Stimulated activated CD4-positive, alpha-beta T cell treated with anti-CD3 and anti-CD28 coated beads, Interleukin-15, amount 100 ng/mL, for 1 hour (primary cell): Measurements from ENCODE around the gene RIMBP2.
"Not testable (repeated sequence)": the region's sequence is repeated elsewhere in the genome, so short reads cannot be mapped to it uniquely, and the experiment has no call there.

Experiments
- DNase-seq, 2 donors: peaks; one replicate each; pipeline ENCODE4 v3.0.0-alpha.2; 2020; ENCODE audit warnings: low read depth in 1 of 2, low spot score in 1 of 2

RIMBP2 gene

DNA sequence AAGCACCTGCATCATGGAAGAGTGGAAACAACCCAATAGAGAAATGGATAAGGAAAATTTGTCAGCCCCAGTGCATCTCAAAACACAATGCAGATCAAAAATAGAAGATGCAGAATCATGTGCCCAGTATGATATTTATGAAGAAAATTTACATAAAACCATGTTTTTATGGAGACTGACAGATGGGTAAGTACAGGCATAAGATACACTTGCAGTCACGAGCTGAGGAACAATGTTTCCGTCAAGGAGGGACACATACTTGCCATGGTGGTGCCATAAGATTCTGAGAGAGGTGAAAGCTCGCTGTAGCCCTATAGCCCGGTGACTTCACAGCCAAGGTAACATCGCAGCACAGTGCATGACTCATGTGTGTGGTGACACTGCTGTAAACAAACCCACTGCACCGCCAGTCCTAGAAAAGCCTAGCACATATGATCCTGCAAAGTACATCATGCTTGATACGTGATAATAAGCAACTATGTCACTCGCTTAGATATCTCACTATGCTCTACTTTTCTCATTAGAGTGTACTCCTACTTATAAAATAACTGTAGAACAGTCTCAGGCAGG lies 112.6 kb downstream of the RIMBP2 start:
- no peak for DNase-seq

DNA sequence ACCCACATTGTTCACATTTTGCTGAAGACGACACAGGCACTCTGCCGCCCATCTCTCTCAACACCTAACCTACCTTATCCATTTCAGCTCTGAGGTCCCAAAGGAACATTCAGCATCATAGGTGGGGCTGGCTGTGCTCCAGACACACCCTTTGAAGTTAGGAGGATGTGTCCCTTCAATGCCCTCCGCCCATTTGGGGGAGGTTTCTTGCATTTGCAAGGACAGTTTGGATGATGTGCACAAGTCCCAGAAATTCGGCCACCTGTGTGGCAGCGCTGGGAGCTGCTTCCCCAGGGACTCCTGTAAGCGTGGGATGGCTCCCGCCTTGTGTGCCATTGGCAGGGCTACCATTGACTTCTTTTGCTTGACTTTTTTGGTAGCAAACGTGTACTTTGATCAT lies 113.8 kb downstream of the RIMBP2 start:
- DNase-seq = no peak

DNA sequence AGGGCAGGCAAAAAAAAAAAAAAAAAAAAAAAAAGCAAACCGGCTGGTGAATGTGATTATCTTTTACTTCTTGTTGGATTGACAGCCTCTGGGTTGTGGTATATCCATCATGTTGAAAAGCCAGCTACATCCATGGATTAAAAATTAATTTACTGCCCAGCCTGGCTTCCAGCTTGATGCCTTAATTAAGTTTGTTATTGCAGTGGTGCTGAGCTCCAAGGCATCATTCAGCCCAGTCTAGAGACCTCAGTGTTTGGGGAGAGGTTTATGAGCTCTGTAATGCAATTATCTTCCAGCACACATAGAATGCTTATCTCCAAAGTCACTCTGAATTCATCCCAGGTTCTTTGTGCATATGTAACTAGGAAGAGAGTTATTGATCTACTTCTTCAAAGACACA lies 114.8 kb downstream of the RIMBP2 start:
- DNase-seq = no peak

DNA sequence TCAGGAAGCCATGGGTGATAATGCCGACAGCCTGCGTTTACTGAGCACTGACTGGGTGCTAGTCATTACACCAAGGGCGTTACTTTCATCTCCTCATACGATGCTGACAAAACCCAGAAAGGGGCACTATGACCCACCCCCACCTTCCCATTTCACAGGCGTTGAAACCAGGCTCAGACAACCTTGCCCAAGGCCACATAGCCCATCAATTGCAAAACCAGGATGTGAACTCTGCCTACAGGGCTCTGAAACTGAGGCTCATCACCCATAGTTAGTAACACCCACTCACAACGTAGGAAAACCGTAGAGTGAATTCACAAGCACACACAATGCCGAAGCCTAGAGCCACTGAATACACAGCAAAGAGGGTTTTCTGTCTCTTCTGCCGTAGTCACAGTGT lies 119.9 kb downstream of the RIMBP2 start:
- DNase-seq = no peak

- no peak for DNase-seq
These were observed 120.5 kb downstream of the RIMBP2 start for GRCh38 chr12:130595566-130595965.

DNA sequence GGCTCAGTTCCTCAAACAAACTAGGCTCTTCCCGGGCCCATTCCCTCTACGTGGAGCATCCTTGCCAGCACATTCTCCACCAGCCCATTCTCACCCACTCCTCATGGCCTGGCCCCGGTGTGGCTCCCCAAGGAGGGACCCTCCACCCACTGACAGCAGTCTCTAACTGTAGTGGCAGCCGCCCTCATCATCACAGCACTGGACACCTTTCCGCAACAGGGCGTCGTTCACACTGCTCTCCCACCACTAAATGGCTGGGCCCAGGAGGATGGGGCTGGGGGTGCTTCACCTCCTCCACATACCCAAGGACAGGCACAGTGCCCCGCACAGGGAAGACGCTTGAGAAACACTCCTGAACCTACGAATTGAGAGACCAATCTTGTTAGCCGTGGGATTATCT lies 123.0 kb downstream of the RIMBP2 start:
- no peak for DNase-seq

GRCh38 chr12:130592641-130593040 lies 123.5 kb downstream of the RIMBP2 start:
- no peak for DNase-seq

GRCh38 chr12:130591736-130592135 lies 124.4 kb downstream of the RIMBP2 start:
- DNase-seq = no peak

DNA sequence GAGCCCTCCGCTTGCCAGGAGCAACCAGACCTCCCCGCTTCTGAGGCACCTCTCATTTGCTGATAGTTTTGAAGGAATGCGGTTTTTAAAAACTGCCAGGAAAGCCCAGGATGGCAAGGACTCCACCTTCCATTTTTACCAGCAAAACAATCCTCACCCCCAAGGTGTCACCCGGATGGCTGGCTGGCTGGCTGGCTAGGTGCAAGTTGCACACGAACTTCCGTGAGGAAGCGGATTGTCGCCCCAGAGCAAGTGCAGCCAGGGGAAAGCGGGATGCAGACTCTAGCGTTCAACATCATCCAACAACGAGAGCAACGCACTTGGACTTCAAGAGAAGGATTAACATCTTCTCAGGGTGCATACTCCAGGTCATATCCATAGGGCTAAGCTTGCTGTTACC lies 125.4 kb downstream of the RIMBP2 start:
- no peak for DNase-seq

DNA sequence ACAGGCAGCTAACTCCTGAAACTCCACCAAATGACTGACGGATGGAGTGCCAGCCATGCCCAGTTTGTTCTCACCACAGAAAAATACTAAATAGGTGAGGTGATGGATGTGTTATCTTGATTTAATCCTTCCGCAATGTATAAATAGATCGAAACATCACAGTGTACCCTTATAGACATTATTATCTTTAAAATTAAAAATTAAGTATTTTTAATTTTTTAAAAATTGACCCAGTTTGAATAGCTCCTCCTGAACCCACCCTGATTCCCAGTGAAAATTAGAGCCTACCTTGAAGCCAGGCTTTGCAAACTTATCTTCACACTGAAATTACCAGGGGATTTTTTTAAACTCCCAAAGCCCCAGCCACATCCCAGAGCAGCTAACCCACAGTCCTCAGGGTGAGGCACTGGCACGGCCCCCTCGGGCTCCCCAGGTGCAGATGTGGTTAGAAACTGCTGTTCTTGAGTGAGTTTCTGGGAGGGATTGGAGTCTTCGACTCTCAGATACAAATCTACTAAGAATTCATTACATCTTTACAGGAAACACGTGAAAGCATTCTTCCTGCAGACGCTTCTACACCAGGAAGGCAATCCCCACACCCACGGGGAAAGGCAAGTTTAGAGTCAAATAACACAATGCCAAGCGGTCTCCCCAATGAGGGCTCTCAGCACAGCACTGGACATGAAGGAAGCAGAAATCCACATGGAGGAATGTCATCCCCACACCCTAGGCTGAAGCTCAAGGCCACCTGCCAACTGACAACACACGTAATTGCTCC lies 126.4 kb downstream of the RIMBP2 start:
- DNase-seq = no peak

DNA sequence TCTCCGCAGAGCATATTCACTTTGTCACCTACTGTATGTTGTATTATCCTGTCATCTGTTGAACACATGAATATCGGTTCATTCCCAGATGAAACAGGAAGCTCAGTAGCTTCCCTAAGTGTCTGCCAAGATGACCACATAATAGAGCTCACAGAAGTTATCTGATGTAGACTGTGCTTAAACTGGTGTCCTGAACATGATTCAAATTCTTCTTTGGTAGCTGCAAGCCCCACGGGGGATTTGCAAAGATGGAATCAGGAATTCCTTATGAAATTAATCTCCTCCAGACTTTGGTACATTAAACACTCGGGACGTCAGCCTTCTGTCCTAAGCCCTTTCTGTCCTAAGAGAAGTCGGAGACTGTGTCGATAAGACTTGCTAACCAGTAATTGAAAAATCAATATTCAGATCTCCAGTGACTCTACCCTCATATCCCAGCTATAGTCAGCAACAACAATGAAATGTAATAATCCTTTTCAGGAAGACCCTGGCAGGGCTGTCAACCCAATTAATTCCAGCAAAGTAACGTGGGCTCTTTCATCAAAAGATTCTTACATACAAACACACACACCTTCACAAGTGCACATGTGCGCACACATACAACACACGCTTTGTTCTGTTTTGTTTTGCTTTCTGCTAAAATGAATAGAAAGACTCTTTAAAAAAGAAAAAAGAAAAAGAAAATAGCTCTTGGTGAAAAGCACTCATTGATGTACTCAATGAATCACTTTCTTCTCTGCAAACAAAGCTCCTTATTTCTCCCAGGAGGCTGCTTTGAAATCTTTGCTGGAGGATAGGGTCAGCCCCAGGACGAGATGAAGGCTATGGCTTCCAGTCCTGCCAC lies 127.2 kb downstream of the RIMBP2 start:
- no peak for DNase-seq

DNA sequence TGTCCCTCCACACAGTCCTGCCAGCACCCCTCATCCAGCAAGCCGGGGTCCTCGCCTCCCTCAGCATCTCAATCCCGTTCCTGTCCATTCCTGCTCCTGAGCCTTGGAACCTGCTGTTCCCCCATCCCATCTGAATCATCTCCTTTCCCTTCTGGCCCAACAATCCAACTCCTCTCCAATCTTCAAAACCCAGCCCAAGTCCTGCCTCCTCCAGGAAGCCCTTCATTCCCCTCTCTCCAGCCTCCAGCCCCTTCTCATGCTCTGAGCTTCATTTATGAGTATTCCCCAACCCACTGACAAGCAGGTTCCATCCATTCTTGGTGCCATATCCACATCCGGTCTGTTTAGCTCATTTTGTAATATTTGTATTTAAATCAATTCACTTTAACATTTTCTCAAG lies 128.1 kb downstream of the RIMBP2 start:
- DNase-seq = no peak

- not testable (repeated sequence) for DNase-seq
These were observed 131.6 kb downstream of the RIMBP2 start for GRCh38 chr12:130584475-130584874.

GRCh38 chr12:130583800-130584199 lies 132.3 kb downstream of the RIMBP2 start:
- no peak for DNase-seq

GRCh38 chr12:130583317-130583716 lies 132.8 kb downstream of the RIMBP2 start:
- no peak for DNase-seq

GRCh38 chr12:130582286-130582685 lies 133.8 kb downstream of the RIMBP2 start:
- no peak for DNase-seq

DNA sequence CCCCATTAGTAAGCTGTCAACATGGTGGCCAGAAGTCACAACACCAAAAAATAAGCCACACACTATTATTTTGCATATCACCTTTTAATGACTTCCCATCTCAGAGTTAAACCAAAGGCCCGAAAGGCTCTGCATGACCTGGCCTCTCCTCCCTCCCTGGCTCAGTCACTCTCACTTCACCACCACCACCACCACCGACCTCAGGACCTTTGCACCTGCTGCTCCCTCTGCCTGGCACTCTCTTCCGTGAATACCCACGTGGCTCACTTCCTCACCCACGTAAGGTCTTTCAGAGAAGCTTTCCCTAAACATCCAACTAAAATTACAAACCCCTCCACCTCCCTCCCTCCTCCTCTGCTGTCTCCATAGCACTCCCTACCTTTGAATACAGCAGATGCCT lies 134.3 kb downstream of the RIMBP2 start:
- DNase-seq = no peak

- DNase-seq = no peak
These were observed 136.9 kb downstream of the RIMBP2 start for GRCh38 chr12:130579231-130579630.

DNA sequence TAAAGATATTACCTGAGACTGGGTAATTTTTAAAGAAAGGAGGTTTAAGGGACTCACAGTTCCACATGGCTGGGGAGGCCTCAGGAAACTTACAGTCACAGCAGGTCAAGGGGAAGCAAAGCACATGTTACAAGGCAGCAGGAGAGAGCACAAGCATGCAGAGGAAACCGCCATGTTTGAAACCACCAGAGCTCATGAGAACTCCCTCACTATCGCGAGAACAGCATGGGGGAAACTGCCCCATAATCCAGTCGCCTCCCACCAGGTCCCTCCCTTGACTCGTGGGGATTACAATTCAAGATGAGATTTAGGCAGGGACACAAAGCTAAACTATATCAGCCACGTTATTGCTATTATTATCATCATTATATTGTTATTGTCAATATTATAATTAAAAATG lies 138.7 kb downstream of the RIMBP2 start:
- DNase-seq = no peak

DNA sequence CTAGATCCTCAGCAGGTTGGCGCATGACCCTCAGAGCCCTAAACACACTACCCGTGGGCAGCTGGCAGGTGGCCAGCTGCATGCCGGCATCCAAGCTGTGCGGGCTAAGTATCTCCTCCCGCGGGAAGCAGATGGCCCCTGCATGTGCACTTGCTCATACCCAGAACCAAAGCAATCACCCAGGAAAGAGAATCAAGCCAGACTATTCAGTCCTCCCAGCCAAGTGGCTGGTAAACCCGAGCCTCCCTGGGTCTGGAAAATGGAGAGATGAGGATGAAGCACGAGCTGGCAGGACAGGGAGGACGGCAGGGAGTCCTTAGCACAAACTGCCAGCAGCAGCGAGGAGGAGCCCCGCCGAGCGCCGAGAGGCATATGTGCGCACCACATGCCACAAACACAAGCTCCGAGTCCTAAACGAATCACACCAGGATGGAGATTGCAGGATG lies 139.7 kb downstream of the RIMBP2 start:
- no peak for DNase-seq

DNA sequence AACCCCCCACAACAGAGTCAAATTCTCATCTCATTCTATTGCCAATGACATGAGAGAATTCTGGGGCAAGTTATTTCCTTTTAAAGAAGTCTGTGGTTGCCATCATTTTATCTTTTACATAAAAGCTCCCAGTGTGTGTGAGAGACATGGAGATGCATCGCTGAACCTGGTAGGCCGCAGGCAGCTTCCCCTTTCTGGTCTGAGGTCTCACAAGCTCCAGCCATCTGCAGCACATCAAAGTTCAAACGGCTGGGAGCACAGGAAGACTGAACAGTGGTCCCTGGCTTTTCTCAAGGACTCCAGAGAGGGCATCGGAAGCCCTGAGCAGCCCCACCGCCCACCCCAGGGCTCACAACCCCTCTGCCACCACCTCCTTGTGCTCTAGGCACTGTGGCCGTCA lies 141.7 kb downstream of the RIMBP2 start:
- DNase-seq = no peak

DNA sequence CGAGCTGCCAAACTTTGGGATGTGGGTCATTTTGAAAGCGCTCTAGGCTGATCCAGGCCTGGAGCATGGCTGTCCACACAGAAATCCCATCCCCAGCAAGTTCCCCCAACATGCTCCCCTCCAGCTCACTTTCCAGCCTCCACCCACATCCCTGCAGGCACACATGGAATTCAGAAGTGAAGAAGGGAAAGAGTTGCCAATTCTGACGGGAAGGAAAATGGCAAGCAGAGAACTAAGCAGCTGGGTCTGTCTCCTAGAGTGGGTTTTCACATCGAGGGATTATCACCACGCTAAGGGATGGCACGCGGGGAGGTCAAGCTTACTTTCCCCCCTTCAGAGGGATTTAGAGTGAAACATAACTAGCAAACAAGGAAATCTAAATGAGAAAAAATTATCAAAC lies 142.3 kb downstream of the RIMBP2 start:
- DNase-seq = no peak
